SU-DHL-6 (cell line): ENCODE measurements around the gene DNAJC15.

Source experiments
- H2AFZ ChIP-seq: fragments of 200-600 bp; sonication (generic); 2 replicates; pipeline ENCODE4 v1.6.1; 2014; ENCODE audit warnings: low read depth, mild to moderate bottlenecking, moderate library complexity, mixed read lengths, antibody characterized with exemption, low read length; ENCODE audit not compliant: severe bottlenecking
- H3F3A ChIP-seq: fragments of 200-600 bp; shearing (Covaris generic); 2 replicates; pipeline ENCODE4 v1.6.0; 2016; ENCODE audit warnings: antibody characterized with exemption, mild to moderate bottlenecking; ENCODE audit not compliant: insufficient read depth
- H3K27ac ChIP-seq: fragments of 200-600 bp; sonication (generic); 2 replicates; pipeline ENCODE4 v1.5.1; 2016; ENCODE audit warnings: low read depth, mild to moderate bottlenecking, low read length, moderate library complexity, mixed read lengths
- H3K27me3 ChIP-seq: fragments of 200-600 bp; sonication (generic), shearing (Covaris generic); 2 replicates; pipeline ENCODE4 v1.6.0; 2014; ENCODE audit warnings: mild to moderate bottlenecking, low read length
- H3K36me3 ChIP-seq: fragments of 200-600 bp; sonication (generic); 2 replicates; pipeline ENCODE4 v1.6.1; 2014; ENCODE audit warnings: mild to moderate bottlenecking, low read length, mixed read lengths
- H3K4me2 ChIP-seq: fragments of 300-600, 200-600 bp; shearing (Covaris generic), sonication (generic); 2 replicates; pipeline ENCODE4 v1.6.0; 2014; ENCODE audit warnings: low read length, low read depth, mild to moderate bottlenecking; ENCODE audit not compliant: poor library complexity, severe bottlenecking
- H3K4me3 ChIP-seq: fragments of 200-600 bp; sonication (generic); 2 replicates; pipeline ENCODE4 v1.5.1; 2014; ENCODE audit warnings: antibody characterized with exemption, low read length, mild to moderate bottlenecking, mixed read lengths; ENCODE audit not compliant: insufficient read depth, poor library complexity, severe bottlenecking
- H3K79me2 ChIP-seq: fragments of 200-600 bp; sonication (generic); 2 replicates; pipeline ENCODE4 v1.6.1; 2014; ENCODE audit warnings: mild to moderate bottlenecking, low read length, moderate library complexity; ENCODE audit not compliant: insufficient read depth
- H3K9ac ChIP-seq: fragments of 200-600 bp; sonication (generic); 2 replicates; pipeline ENCODE4 v1.7.0; 2014; ENCODE audit warnings: mild to moderate bottlenecking, low read length
- H3K9me2 ChIP-seq: fragments of 200-600 bp; sonication (generic); replicated peaks from 2 replicates; pipeline ENCODE4 v1.6.1; 2014; ENCODE audit warnings: low read length; ENCODE audit not compliant: insufficient read depth
- H3K9me3 ChIP-seq: fragments of 200-600 bp; sonication (generic); 2 replicates; pipeline ENCODE4 v1.6.1; 2014; ENCODE audit warnings: low read length, mixed read lengths; ENCODE audit not compliant: insufficient read depth
- H4K20me1 ChIP-seq: fragments of 200-600 bp; sonication (generic); 2 replicates; pipeline ENCODE4 v1.6.1; 2014; ENCODE audit warnings: low read depth, mild to moderate bottlenecking, antibody characterized with exemption, low read length, moderate library complexity, mixed read lengths
- CTCF ChIP-seq: fragments of 200-600 bp; sonication (generic); IDR thresholded peaks from one replicate; pipeline ENCODE4 v1.5.1; 2017; ENCODE audit warnings: antibody characterized with exemption, mild to moderate bottlenecking, low read length, moderate library complexity; ENCODE audit not compliant: insufficient read depth, poor library complexity, severe bottlenecking
- EZH2phosphoT487 ChIP-seq: fragments of 200-600 bp; sonication (generic), shearing (Covaris generic); conservative IDR thresholded peaks from 2 replicates; pipeline ENCODE4 v1.6.1; 2018; ENCODE audit warnings: mild to moderate bottlenecking, antibody characterized with exemption, low read length, moderate library complexity, mixed read lengths

The DNAJC15 gene

GRCh38 chr13:43135516-43135915 lies 112.1 kb downstream of the DNAJC15 start:
- Histone ChIP-seq H3K4me3 (no peak overlapping the region), H3F3A (no peaks in the 10 kb centered on the region), H2AFZ (no peak overlapping the region), H3K4me2 (no peak overlapping the region), H3K36me3 (no peaks in the 10 kb centered on the region), H3K79me2 (no peaks in the 10 kb centered on the region), H3K9ac (no peak overlapping the region), H3K9me3 (no peaks in the 10 kb centered on the region), H3K9me2 (no peaks in the 10 kb centered on the region), H4K20me1 (no peaks in the 10 kb centered on the region), H3K27me3 (no peaks in the 10 kb centered on the region), H3K27ac (no peak overlapping the region)
- no peak for TF ChIP-seq EZH2phosphoT487
- TF ChIP-seq CTCF: no peak

GRCh38 chr13:43136920-43137575 lies 113.7 kb downstream of the DNAJC15 start:
- no peaks in the 10 kb centered on the region for H3K9me2 ChIP-seq
- H4K20me1 ChIP-seq: no peaks in the 10 kb centered on the region
- no peak overlapping the region for H3K27ac ChIP-seq
- H3K9ac ChIP-seq: no peak overlapping the region
- no peaks in the 10 kb centered on the region for H3K27me3 ChIP-seq
- no peaks in the 10 kb centered on the region for H3K79me2 ChIP-seq
- no peak overlapping the region for H3K4me3 ChIP-seq
- no peaks in the 10 kb centered on the region for H3K9me3 ChIP-seq
- no peak overlapping the region for H2AFZ ChIP-seq
- H3K36me3 ChIP-seq: no peaks in the 10 kb centered on the region
- H3F3A ChIP-seq: no peaks in the 10 kb centered on the region
- no peak overlapping the region for H3K4me2 ChIP-seq
- no peak for TF ChIP-seq EZH2phosphoT487
- TF ChIP-seq CTCF: no peak

GRCh38 chr13:43139211-43139610 lies 115.8 kb downstream of the DNAJC15 start:
- Histone ChIP-seq H3F3A (no peaks in the 10 kb centered on the region), H3K9me3 (no peaks in the 10 kb centered on the region), H4K20me1 (no peaks in the 10 kb centered on the region), H2AFZ (no peak overlapping the region), H3K9me2 (no peaks in the 10 kb centered on the region), H3K4me3 (no peak overlapping the region), H3K27ac (no peak overlapping the region), H3K36me3 (no peaks in the 10 kb centered on the region), H3K27me3 (no peaks in the 10 kb centered on the region), H3K9ac (no peak overlapping the region), H3K4me2 (no peak overlapping the region), H3K79me2 (no peaks in the 10 kb centered on the region)
- no peak for TF ChIP-seq EZH2phosphoT487
- TF ChIP-seq CTCF: no peak
